AG09319 (cell line): ENCODE results near the gene BAIAP2.
"Not testable (repeated sequence)": the region's sequence is repeated elsewhere in the genome, so short reads cannot be mapped to it uniquely, and the experiment has no call there.

Experiments used
- DNase-seq: peaks from one replicate; pipeline ENCODE4 v3.0.0-alpha.2; 2010; ENCODE audit warnings: low read depth; ENCODE audit errors: extremely low read depth
- TF ChIP-seq, protein P1 (sequence below): IDR thresholded peaks from 2 replicates; pipeline ENCODE4 v1.5.1; 2011; ENCODE audit warnings: low read depth, mild to moderate bottlenecking, inconsistent platforms, low read length, moderate library complexity

BAIAP2 gene

DNA sequence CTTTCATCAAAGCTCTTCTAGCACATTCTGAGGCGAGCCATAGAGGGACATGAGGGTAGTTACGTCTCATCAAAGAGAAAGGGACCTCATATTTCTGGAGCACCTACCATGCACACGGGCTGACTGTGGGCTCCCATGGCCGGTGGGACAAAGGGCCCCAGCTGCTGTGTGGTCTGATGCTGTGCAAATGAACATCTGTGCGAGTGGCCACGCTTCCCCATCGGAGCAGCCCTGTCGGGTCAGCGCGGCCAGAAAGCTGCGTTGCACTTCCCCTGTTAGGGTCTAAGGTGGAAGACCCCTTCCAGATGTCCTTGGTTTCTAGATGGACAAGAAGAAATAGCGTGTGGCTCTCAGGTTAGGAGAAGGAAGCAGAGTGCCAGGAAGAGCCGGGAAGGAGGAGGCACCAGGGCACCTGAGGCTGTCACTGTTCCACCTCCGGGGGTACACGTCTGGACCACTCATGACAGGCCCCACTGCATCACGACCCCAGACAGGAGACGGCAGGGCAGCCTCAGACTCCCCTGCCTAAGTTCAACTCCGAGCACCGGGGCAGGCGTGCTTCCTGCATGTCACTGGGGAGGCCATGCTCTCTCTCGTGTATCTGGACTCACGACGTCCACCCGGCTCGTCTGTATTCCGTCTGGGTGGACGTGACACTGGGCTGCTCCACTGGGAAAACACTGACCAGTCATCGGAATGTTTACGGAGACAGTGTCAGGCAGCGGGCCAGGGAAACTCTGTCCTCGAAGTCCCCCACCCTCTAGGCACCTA, 8.5 kb upstream of the BAIAP2 start:
- TF ChIP-seq, protein P1, sequence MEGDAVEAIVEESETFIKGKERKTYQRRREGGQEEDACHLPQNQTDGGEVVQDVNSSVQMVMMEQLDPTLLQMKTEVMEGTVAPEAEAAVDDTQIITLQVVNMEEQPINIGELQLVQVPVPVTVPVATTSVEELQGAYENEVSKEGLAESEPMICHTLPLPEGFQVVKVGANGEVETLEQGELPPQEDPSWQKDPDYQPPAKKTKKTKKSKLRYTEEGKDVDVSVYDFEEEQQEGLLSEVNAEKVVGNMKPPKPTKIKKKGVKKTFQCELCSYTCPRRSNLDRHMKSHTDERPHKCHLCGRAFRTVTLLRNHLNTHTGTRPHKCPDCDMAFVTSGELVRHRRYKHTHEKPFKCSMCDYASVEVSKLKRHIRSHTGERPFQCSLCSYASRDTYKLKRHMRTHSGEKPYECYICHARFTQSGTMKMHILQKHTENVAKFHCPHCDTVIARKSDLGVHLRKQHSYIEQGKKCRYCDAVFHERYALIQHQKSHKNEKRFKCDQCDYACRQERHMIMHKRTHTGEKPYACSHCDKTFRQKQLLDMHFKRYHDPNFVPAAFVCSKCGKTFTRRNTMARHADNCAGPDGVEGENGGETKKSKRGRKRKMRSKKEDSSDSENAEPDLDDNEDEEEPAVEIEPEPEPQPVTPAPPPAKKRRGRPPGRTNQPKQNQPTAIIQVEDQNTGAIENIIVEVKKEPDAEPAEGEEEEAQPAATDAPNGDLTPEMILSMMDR = no peak
- DNase-seq = no peak

DNA sequence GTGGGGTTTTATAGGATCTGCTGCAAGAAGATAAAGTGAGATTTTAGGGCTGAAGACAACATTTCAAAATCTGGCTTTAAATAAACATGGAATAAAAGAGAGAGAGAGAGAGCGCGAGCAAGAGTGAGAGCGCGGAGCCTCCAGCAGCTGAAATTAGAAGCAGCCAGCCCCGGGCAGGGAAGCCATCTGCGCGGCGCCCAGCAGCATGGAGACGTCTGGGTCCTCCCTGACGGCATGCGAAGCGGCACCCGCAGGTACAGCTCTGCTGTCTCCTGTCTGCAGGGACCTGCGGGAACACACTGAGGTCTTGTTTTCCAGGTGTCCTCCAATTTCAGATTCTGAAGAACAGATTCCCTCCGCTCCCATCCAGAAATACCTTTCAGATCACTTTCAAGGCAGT, 7.9 kb upstream of the BAIAP2 start:
- DNase-seq = no peak
- TF ChIP-seq, protein P1 = no peak

DNA sequence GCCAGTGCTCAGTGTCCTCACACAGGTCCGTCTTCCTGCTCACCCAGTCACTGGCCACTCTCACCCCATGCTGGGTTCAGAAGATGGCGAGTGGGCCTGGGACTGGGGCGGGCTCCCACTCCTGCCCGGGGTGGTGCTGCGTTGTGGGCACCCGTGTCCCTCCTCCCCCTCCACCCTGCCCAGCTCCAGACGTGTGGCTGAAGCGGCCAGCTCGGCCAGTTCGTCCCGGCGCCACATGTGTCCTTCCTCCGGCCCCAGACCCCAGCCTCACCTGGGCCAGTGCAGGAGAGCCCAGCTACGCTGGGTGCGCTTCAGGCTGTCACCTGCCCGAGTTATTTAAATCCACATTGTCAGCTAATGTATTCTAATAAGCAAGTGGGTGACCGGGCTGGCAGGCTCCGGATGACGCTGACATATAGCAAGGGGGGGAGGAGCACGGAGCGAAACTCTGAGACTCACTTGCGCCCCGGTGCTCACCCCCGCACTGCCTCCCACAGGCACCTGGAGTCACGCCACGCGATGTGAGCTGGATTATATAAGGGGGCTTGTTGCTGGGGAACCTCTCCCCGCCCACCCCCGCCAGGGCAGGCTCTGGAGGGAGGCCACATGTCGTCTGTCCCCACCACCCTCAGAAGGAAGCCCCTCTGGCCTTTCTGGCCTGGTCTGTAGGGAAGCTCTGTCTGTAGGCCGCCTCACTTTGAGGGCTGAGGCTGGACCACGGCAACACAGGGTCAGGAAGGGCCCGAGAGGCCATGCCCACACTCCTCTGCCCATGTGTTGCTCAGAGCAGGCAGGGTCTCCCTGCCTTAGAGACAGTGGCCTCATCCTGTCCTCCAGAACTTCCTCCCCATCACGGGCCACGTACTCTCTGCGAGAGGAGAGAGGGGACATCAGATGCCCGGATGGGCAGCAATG, 7.1 kb upstream of the BAIAP2 start:
- DNase-seq = no peak
- TF ChIP-seq, protein P1 = no peak

DNA sequence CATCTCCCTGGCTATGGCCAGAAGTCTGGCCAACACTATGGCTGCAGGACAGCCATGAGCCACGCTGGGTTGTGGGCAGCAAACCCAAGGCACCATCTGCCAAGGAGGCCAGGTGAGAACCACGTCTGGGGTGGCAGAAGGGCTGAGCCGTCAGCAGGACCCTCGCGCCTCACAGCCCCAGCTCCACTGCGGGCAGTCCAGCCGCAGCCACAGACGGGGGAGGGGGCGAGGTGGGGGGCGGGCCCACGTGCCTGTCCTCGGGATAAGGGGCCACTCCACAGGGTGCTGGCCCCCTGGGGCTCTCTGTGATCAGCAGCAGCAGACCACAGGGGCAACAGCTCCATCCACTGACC, 6.5 kb upstream of the BAIAP2 start:
- DNase-seq = no peak
- TF ChIP-seq, protein P1 = no peak

DNA sequence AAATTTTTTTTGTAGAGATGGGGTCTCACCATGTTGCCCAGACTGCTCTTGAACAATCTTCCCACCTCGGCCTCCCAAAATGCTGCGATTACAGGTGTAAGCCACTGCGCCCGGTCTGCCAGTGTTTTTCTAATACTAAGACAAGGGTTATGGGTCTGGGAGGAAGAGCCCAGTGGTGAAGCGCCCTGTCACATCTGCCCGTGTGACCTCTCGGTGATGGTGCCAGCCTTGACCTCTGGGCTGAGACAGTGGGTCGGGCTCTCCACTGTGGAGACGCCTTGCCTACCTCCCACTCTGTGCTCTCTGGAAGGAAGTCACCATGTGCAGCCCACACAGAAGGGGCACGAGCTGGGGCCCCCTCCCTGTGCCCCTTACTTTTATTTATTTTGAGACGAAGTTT, 5.1 kb upstream of the BAIAP2 start:
- TF ChIP-seq, protein P1 = no peak
- no peak for DNase-seq

DNA sequence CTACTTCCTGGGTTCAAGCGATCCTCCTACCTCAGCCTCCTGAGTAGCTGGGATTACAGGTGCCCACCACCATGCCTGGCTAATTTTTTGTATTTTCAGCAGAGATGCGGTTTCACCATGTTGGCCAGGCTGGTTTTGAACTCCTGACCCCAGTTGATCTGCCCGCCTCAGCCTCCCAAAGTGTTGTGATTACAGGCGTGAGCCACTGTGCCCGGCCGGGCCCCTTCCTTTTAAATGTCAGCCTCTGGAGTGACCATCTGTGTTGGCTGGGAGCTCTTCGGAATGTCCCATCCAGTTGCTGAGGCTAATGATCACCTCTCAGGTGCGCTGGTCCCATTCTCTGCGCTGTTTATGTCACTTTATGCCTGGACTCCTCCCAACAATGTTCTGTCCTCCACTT, 4.6 kb upstream of the BAIAP2 start:
- not testable (repeated sequence) for DNase-seq

DNA sequence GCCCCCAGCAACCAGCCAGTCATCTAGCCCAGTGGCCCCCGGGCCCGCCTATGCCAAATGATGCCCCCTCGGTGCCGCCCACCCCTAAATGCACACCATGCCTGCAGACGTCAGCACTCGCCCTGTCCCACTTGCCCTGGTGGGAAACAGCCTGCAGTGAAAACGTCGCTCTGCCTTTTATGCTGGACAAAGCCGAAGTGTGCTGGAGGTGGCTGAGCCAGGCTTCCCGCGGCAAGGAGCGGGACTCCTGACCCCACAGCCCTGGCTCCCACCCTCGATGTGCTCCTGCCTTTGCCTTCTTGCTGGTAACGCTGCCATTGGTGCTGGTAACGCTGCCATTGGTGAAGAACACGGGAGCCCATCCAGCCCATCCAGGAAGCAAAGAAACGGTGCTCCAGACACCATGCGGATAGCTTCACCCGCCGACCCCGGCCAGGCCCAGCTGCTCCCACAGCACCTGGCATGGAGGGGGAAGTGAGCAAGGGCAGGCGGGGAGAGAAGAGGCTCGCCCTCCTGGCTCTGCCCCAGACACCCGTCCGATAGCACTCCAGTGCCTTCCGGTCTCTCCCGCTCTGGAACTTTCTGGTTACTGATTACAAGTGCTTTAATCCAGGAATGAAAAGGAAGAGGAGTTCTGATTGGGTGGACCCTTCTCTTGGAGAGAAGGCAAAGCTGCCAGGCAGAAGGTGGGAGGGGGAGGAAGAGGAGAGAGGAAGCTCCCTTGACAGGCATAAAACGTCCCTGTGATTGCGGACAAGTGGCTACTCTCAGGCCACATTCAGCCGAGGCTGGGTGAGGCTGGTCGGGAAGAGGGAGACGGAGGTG, 4.0 kb upstream of the BAIAP2 start:
- TF ChIP-seq, protein P1 = no peak
- no peak for DNase-seq
